NCI-H146 treated with DMSO at 0.1 percent for 48 hours (cell line): Measurements from ENCODE around the gene RPS10.

Experiments
- DNase-seq: peaks from one replicate; lab custom pipeline; 2025; ENCODE audit not compliant: unreplicated experiment; lab: John Stamatoyannopoulos, UW

Gene RPS10

GRCh38 chr6:34425498-34426410 lies at the start of gene RPS10:
Gene RPS10 (minus strand): TSS chr6:34426069. CDS start chr6:34425221, 848 bp downstream.
- DNase-seq: peak; percentile 84

- no peak for DNase-seq
These were observed 49.4 kb upstream of the RPS10 start for GRCh38 chr6:34475238-34475682.

DNA sequence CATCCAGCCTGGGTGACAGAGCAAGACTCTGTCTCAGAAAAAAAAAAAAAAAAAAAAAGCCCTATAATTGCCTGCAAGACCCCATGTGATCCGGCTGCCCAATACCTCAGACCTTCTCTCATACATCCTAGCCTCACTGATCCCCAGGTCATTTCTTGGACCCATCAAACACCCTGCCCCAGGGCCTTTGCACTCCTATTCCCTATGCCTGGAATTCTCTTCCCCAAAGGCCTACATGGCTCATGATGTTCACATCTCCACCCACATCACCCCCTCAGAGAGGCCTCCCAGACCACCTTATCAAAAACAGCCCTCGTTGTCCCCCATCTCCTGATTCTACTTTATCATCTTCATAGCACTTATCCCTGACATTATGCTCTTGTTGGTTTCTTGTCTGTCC lies 48.9 kb upstream of the RPS10 start:
- no peak for DNase-seq

DNA sequence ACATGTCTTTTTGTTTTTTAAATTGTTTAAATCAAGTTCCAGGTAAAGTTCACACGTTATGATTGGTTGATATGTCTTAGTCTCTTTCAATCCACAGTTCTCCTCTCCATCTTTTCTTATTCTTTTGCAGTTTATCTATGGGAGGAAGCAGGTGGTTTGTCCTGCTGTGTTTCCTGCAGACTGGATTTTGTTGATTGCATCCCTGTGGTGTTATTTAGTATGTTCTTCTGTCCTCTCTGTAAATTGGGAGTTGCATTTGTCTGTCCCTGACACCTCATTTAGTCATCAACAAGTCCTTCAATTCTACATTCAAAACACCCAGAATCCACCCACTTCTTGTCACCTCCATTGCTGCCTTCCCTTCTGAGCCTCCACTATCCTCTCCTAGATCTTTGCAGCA lies 48.1 kb upstream of the RPS10 start:
- DNase-seq: no peak

DNA sequence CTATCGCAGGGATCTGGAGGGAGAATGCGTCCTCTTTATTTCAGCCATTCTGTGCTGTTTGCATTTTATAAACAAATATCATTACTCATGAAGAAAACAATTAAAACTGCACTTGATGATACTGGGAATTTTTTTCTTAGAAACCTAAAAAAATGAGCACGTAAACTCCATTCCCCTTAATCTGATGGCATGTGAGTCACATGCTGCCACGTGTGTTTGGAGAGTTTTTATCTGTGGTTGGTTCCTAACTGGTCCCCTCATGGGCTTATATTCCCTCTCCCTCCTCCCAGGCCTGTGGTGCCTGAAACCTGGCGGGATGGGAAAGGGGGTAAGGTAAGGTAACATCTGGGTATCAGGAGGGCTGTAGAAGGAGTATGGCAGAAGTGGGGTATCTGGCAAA lies 46.6 kb upstream of the RPS10 start:
- no peak for DNase-seq

DNA sequence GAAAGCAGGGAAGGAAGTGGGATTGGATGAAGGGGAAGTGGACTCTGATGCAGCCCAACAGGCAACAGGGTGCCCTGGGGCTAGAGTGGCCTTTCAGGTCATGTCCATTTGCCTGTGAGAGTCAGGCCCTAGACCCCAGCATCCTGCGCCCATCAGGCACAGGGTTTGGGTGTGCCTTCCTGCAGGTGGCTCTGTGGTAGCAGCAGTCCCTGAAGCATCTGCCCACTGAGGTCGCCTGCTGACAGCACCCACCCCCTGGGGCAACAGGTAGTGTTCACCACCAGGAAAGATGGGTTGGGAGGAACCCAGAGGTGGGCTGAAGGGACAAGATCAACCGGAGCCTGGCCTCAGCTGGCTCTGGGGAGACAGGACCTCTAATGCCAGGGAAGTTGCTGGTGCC lies 43.6 kb upstream of the RPS10 start:
- no peak for DNase-seq

DNA sequence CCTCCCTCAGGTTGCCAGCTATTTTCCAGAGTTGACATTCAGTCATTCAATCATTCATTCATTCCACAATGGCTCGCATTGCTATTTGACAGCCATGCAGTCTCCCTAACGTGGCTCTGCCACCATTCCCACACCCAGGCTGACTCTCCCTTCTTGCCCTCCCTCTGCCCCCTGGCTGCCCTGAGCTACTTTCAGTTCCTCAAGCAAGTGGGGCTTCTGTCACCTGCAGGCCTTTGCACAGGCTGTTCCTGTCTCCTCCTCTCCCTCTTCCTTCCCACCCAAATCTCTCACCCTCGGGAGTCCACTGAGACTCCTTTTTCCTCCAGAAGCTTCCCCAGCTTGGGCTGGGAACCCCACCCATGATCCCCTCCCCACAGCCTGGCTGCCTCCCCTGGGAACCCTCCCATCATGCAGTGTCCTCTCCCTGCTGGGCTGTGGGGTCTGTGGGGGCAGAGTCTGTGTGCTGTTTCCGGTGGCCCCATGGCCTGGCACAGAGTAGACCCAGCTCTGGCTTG lies 42.6 kb upstream of the RPS10 start:
- DNase-seq: no peak

DNA sequence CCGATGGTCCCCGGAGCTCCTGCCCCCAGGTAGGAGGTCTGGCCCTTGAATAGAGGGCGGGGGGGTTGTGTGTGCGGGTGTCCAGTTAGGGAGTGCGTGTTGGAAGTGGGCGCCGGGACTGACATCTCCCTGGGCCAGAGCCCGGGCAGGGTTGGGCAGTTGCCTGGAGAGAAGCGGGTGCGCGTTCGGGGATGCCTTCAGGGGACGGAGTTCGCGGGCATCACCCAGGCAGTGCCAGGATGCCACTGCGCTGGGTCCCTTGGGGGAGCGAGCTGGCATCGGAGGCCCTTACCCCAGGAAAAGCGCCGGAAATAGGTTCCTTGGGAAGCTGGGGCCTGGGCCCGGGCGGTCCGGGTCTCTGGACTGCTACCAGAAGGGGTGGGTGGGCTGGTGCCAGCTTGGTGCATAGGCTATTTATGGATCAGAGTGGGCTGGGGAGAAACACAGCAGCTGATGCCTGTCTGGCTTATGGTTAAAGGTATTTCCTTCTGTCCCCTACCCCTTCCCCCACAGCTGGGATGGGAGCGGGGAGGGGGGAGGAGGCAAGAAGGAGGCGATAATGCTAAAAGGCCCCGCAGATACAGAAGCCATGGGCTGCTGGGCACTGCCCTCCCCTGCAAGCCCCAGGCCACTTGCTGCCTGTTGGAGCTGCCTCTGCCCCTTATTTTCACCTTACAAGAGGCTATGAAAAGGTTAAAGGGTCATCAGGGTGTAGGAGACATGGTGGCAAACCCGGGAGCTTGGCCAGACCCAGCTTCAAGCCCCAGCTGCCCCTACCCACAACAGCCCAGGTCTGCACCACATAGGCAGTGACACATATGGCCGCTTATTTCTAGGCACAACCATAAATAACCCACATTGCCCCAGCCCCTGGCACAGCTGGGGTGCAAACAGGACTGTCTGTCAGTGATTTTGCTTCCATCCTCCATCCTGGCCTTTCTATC lies 40.6 kb upstream of the RPS10 start:
- no peak for DNase-seq

GRCh38 chr6:34465531-34466241 lies 39.8 kb upstream of the RPS10 start, which contains the start of gene PACSIN1:
Gene PACSIN1 (plus strand): TSS chr6:34466076. CDS start chr6:34526306, 60,230 bp downstream.
- peak; percentile 60 for DNase-seq

GRCh38 chr6:34463849-34464248 lies 38.0 kb upstream of the RPS10 start:
- no peak for DNase-seq

DNA sequence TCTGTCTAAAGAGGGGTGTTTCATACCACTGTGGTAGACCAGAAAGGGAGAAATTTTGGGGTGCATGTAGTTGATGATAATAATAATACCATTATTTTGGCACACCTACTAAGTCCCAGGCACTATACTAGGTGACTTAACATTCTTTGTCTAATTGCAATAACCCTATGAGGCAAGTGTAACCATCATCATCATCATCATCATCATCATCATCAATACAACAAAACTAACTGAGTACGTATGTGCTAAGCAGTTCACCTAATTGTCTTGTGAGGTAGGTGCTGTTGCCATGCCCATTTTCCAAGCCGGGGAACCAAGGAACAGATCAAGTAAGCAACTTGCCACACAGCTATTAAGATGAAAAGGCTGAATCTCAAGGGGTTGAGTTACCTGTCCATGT lies 37.4 kb upstream of the RPS10 start:
- DNase-seq: no peak

DNA sequence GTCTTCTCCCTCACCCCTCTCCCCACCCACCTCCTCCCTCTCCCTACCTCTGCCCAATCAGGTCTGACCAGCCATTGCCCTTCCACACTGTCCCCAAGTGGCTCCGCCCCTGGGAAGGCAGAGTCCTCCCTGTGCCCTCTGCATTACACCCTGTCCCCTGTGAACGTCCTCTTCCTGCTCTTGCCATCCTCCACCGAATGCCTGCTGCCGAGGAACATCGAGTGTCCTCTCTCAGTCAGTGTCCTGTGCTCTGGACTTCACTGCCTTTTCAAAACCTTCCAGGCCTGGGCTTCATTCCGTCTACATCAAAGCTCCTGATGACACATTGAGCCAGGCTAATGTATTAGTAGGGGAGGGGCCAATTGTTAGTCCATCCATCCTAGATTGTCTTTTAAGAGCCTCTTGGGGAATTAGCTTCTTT lies 36.7 kb upstream of the RPS10 start:
- DNase-seq: peak; percentile 59

DNA sequence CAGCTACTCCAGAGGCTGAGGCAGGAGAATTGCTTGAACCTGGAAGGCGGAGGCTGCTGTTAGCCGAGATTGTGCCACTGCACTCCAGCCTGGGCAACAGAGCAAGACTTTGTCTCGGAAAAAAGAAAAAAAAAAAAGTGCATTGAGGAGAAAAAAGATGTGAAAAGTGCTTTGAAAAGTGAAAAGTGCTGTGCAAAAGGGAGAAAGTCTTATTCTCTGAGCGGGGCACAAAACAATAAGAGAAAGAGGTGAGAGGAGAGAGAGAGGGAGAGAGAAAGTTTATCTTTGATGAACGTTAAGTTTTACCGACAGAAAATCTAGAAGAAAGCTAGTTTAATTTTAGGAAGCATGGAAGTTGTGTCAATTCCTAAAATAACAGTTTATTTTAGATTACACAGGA lies 36.1 kb upstream of the RPS10 start:
- DNase-seq: no peak

DNA sequence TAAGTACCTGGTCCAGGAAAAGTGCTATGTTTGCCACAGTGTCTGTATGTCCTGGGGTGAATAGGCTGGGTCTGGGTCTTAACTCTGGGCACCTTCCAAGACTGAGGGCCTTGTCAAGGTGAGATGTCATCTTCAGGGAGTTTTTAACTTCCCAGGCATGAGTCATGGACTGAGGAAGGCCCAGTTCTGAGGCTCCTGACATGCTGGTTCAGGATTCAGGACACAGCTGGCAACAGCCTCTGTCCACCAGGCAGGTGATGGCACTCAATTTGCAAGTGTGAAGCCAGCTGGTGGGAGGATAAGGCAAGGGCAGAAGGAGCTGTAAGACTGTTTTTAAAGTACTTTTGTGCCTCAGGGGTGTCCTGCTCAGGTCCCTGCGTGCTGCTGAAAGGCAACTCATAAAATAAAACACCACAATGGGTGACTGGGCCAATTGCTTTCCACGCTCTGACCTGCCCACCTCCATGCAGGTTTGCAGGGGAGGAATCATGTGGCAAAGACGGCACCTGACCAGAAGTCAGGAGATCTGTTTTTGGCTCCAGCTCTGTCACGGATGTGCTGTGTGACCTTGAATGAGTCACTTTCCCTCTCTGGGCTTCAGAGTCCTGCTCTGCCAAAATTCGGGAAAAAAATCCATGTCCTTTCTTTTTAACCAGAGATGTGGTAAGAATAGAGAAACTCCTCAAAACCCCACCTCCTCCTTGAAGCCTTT lies 35.1 kb upstream of the RPS10 start:
- DNase-seq: no peak

GRCh38 chr6:34459899-34460593 lies 34.2 kb upstream of the RPS10 start:
- peak; percentile 34 for DNase-seq

DNA sequence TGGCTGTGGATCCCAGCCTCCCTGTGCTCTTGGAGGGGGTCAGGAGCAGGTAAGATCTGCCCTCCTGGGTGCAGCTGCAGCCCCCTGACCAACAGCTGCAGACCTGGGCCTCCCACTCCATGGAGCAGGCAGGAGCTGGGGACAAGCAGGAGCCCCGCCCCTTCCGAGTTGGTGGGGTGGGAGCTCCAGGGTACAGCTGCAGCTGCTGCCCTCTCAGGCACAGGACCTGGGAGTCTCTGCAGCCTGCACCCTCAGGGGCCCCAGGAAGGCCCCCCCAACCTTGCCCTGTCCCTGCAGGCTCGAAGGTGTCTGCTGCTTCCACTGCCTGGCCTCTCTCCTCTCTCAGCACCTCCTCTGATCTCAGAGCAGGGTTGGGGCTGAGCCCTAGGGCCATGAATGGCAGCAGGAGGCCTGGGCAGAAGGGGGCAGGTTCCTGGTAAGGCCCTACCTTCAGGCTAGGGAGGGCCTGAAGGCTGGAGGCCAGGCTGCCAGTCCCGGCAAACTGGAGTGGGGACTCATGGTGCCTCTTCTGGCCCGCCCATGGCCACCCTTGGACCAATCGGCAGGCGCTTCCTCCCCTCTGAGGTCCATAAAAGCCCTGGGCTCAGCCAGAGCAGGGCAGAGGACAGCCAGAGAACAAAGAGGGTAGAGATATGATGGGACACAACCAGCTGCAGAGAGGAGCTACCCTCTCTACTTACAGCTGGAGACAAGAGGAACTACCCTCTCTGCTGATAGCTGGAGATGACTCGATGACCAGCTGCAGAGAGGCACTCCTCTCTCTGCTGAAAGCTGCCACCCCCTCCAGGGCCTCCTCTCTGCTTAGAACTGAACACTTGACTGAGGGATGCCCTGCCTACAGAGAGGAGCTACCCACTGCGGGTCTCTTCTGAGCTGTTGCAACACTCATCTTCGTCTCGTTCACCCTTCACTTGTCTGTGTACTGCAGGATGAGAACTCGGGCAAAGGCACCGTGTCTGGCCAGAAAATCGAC lies 32.2 kb upstream of the RPS10 start:
- no peak for DNase-seq

- no peak for DNase-seq
These were observed 31.5 kb upstream of the RPS10 start for GRCh38 chr6:34457382-34457741.

DNA sequence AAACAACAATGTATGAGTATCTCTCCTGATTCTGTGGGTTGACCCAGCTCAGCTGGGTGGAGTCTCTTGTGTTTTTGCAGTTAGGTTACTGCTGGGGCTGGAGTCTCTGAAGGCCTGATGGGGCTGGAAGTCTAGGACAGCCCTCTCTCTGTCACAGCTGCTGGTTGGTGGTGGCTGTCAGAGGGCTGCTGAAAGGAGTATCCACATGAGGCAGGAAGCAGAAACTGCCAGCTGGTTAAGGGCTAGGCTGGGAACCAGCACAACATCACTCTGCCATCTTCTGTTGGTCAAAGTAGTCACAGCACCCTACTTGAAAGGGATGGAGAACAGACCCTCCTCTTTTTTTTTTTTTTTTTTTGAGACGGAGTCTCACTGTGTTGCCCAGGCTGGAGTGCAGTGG lies 30.0 kb upstream of the RPS10 start:
- no peak for DNase-seq
